ENCODE data around the gene CPNE6. TPM values are rescaled to one million over a fixed set of nuclear protein-coding genes. Genes with fewer than 3 reads are reported as not detected.
A peak's percentile ranks its signal among the peaks of the same experiment; 100 is the strongest.

Gene CPNE6
- total RNA-seq, 1 experiment from 2014 or later: not detected

DNA sequence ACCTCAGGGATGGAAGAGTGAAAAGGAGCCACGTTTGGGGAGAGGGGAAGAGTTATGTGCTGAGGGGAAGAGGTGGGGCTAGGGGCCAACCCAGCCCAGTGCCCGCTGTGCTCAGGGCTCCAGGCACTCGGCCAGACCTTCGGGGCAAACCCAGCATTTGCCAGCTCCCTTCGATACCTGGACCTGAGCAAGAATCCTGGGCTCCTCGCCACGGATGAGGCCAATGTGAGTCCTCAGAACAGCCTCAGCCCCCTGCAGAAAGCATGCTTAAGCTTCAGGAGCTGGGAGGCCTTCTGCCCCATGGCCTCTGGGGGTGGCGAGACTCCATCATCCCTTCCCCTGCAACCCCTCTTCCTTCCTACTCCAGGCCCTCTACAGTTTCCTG is 14.6 kb upstream of the CPNE6 start:
- no peak overlapping the region for H3K56ac ChIP-seq (ENCODE audit: insufficient read length, low read depth, low read length)
- H3K4me1 ChIP-seq (ENCODE audit: insufficient read depth, low read length): no peaks in the 10 kb centered on the region
- H4K5ac ChIP-seq (ENCODE audit: insufficient read length, low read depth, low read length): no peak overlapping the region
- no peak overlapping the region for H4K91ac ChIP-seq (ENCODE audit: insufficient read length, low read depth, low read length)
- H2AFZ ChIP-seq (ENCODE audit: low read length): no peak overlapping the region
- no peaks in the 10 kb centered on the region for H3K79me2 ChIP-seq (ENCODE audit: insufficient read depth, low read length)
- H3K27me3 Mint-ChIP-seq (ENCODE audit: low read depth): peaks cover 3% of the 10 kb centered on the region
- no peaks in the 10 kb centered on the region for H3K79me1 ChIP-seq (ENCODE audit: insufficient read depth, low read depth, low read length, poor library complexity, severe bottlenecking)
- H3T11ph ChIP-seq (ENCODE audit: low read length): no peak overlapping the region
- H3K9ac ChIP-seq (ENCODE audit: extremely low read depth, insufficient read length, low read length): no peak overlapping the region
- no peak overlapping the region for H2BK20ac ChIP-seq (ENCODE audit: low read depth, low read length, poor library complexity, severe bottlenecking)
- H4K8ac ChIP-seq (replicated peaks; ENCODE audit: insufficient read length, low read depth, low read length): no peak overlapping the region
- H2AK5ac ChIP-seq (ENCODE audit: insufficient read length, low read length): no peak overlapping the region
- H4K20me1 ChIP-seq (ENCODE audit: control insufficient read depth, insufficient read depth, insufficient read length): peaks cover 2% of the 10 kb centered on the region
- H3K4me3 Mint-ChIP-seq: no peak overlapping the region
- no peak overlapping the region for H2BK120ac ChIP-seq (ENCODE audit: low read depth, low read length, poor library complexity, severe bottlenecking)
- no peak overlapping the region for H2BK12ac ChIP-seq (ENCODE audit: insufficient read length, low read depth, low read length)
- H3K23ac ChIP-seq (ENCODE audit: insufficient read length, low read depth, low read length): no peak overlapping the region
- no peaks in the 10 kb centered on the region for H3K9me3 Mint-ChIP-seq
- peaks cover 3 to 9% (median 7%) of the 10 kb centered on the region in 3 experiments; a peak in 6 of 7 replicates for H3K36me3 Mint-ChIP-seq (ENCODE audit: insufficient read depth in 1 of 3, low read depth in 3 of 3)
- no peak overlapping the region for H2BK5ac ChIP-seq (ENCODE audit: insufficient read length, low read length)
- H3K23me2 ChIP-seq (ENCODE audit: insufficient read length, low read depth, low read length, poor library complexity, severe bottlenecking): peaks cover 4% of the 10 kb centered on the region
- H3K14ac ChIP-seq (ENCODE audit: insufficient read depth, low read length): no peak overlapping the region; the same call in 1 of the 2 replicates
- no peak overlapping the region for H3K4me2 ChIP-seq (ENCODE audit: insufficient read depth, insufficient read length, low read length)
- H3K27ac Mint-ChIP-seq: peak overlapping the region in 1 of 3 experiments; percentile 79; a peak in 1 of 7 replicates
- H3K27ac ChIP-seq (ENCODE audit: insufficient read length, low read depth, low read length): no peak overlapping the region
- no peaks in the 10 kb centered on the region for H3K9me3 ChIP-seq (ENCODE audit: control insufficient read depth, low read depth, low read length)
- no peak overlapping the region for H3K18ac ChIP-seq (ENCODE audit: insufficient read length, low read depth, low read length)
- H3K4ac ChIP-seq (ENCODE audit: low read depth, low read length): no peak overlapping the region
- no peak for DNase-seq
- no CpG with 5 or more reads among the region's 8 CpGs for WGBS (ENCODE audit: extremely low coverage, insufficient read length, low lambda C conversion rate)
- TF ChIP-seq, protein P1, sequence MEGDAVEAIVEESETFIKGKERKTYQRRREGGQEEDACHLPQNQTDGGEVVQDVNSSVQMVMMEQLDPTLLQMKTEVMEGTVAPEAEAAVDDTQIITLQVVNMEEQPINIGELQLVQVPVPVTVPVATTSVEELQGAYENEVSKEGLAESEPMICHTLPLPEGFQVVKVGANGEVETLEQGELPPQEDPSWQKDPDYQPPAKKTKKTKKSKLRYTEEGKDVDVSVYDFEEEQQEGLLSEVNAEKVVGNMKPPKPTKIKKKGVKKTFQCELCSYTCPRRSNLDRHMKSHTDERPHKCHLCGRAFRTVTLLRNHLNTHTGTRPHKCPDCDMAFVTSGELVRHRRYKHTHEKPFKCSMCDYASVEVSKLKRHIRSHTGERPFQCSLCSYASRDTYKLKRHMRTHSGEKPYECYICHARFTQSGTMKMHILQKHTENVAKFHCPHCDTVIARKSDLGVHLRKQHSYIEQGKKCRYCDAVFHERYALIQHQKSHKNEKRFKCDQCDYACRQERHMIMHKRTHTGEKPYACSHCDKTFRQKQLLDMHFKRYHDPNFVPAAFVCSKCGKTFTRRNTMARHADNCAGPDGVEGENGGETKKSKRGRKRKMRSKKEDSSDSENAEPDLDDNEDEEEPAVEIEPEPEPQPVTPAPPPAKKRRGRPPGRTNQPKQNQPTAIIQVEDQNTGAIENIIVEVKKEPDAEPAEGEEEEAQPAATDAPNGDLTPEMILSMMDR (conservative IDR thresholded peaks at IDR 0.05): no peak
- H2BK15ac ChIP-seq (ENCODE audit: low read depth, low read length): no peak overlapping the region
- H3K27me3 ChIP-seq (ENCODE audit: insufficient read depth, low read length): no peaks in the 10 kb centered on the region
- peaks cover 9 to 15% of the 10 kb centered on the region in 2 experiments for H3K4me1 Mint-ChIP-seq

All from H9 (cell line).